Fibroblast of lung (primary cell): ENCODE data around the gene YPEL4. TPM values are rescaled to one million over a fixed set of nuclear protein-coding genes. Genes with fewer than 3 reads are reported as not detected.

Source experiments
- DNase-seq, 2 donors: peaks; one replicate each; pipeline versions ENCODE4 v3.0.0 to v3.0.0-alpha.2; 2010; ENCODE audit warnings: low read depth in 2 of 2
- H2AFZ ChIP-seq: 2 replicates; pipeline ENCODE4 v1.5.1; 2012; ENCODE audit warnings: low read length, control low read depth, inconsistent platforms
- H3K27ac ChIP-seq: 2 replicates; pipeline ENCODE4 v1.5.1; 2011; ENCODE audit warnings: low read length, control low read depth; ENCODE audit not compliant: insufficient read depth
- H3K27me3 ChIP-seq: 2 replicates; pipeline ENCODE4 v1.5.1; 2011; ENCODE audit warnings: mild to moderate bottlenecking, low read length; ENCODE audit not compliant: control insufficient read depth, insufficient read depth
- H3K36me3 ChIP-seq: 2 replicates; pipeline ENCODE4 v1.5.1; 2011; ENCODE audit warnings: low read length; ENCODE audit not compliant: control insufficient read depth, insufficient read depth
- H3K4me1 ChIP-seq: 2 replicates; pipeline ENCODE4 v1.5.1; 2011; ENCODE audit warnings: low read length; ENCODE audit not compliant: control insufficient read depth, insufficient read depth; ENCODE audit errors: extremely low read depth
- H3K4me2 ChIP-seq: 2 replicates; pipeline ENCODE4 v1.5.1; 2011; ENCODE audit warnings: low read length, control low read depth; ENCODE audit not compliant: insufficient read depth; ENCODE audit errors: extremely low read depth
- H3K4me3 ChIP-seq, 4 experiments: fragments of 200-600 bp in 1 of 4; sonication (generic) in 1 of 4; replicated peaks in 1 of 4; 2 replicates each; pipeline ENCODE4 v1.5.1; 2011 to 2016; ENCODE audit warnings: low read length in 4 of 4, low read depth in 3 of 4, mild to moderate bottlenecking in 3 of 4, control low read depth in 2 of 4, inconsistent platforms in 1 of 4, mixed read lengths in 1 of 4; ENCODE audit not compliant: insufficient read depth in 1 of 4; ENCODE audit errors: control extremely low read depth in 1 of 4
- H3K79me2 ChIP-seq: 2 replicates; pipeline ENCODE4 v1.5.1; 2012; ENCODE audit warnings: mild to moderate bottlenecking, low read length, inconsistent platforms; ENCODE audit not compliant: control insufficient read depth, insufficient read depth
- H3K9ac ChIP-seq: 2 replicates; pipeline ENCODE4 v1.5.1; 2011; ENCODE audit warnings: mild to moderate bottlenecking, low read length, control low read depth; ENCODE audit not compliant: insufficient read depth
- H3K9me3 ChIP-seq: 2 replicates; pipeline ENCODE4 v1.5.1; 2012; ENCODE audit warnings: low read depth, low read length; ENCODE audit not compliant: control insufficient read depth, insufficient read depth
- H4K20me1 ChIP-seq: 2 replicates; pipeline ENCODE4 v1.5.1; 2011; ENCODE audit warnings: low read length; ENCODE audit not compliant: control insufficient read depth, insufficient read depth; ENCODE audit errors: extremely low read depth
- EZH2 ChIP-seq: IDR thresholded peaks from 2 replicates; pipeline ENCODE4 v1.5.1; 2012; ENCODE audit warnings: low read length, control low read depth, mild to moderate bottlenecking; ENCODE audit errors: missing control alignments
- polyA plus RNA-seq, 2 donors: library from polyadenylated mRNA; depleted of rRNA in 1 of 2; stranded (reverse) in 1 of 2; unstranded in 1 of 2; fragments of >200 nt; gene quantifications; 2 replicates each; pipeline ENCODE4 v1.2.1, GENCODE V29; 2011 to 2012; ENCODE audit warnings: missing spikeins in 1 of 2
- total RNA-seq: library from RNA; depleted of rRNA; stranded (reverse); fragments of >200 nt; gene quantifications from 2 replicates; pipeline ENCODE4 v1.2.1, GENCODE V29; 2014
- TF ChIP-seq, protein P1 (sequence below), 2 donors: IDR thresholded peaks in 1 of 2; conservative IDR thresholded peaks in 1 of 2; 1 replicate in 1 of 2; 2 replicates in 1 of 2; pipeline ENCODE4 v1.5.1; 2011 to 2012; ENCODE audit warnings: low read length in 2 of 2, control low read depth in 1 of 2, inconsistent platforms in 1 of 2, low read depth in 1 of 2, mild to moderate bottlenecking in 1 of 2

Gene YPEL4
- total and polyA plus RNA-seq, 2 donors (not counting 1 experiment from before 2014, with no cell fraction given): 0.59 to 2.3 TPM

DNA sequence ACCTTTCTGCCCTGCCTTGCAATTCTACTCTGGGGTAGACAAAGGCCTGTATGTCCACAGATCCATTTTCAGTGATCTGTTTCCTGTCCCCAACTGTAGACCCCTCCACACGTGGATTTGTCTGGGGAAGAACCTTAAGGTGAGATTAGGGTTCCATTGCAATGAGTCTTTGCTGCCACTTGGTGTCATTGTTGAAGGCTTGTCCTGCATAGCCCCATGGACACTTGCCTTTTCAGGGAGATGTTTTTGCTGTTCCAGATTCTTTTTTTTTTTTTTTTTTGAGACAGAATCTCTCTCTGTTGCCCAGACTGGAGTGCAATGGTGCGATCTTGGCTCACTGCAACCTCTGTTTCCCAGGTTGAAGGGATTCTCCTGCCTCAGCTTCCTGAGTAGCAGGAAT, 30.4 kb downstream of the YPEL4 start:
- Histone ChIP-seq H4K20me1 (no peaks in the 10 kb centered on the region), H3K27ac (no peak overlapping the region), H3K27me3 (peaks cover 4% of the 10 kb centered on the region), H3K9ac (no peak overlapping the region), H3K4me2 (no peak overlapping the region), H3K4me3 (no peak overlapping the region), H3K4me1 (no peaks in the 10 kb centered on the region), H3K9me3 (no peaks in the 10 kb centered on the region), H3K36me3 (no peaks in the 10 kb centered on the region), H2AFZ (no peak overlapping the region), H3K79me2 (no peaks in the 10 kb centered on the region)
- no peak for DNase-seq
- TF ChIP-seq, protein P1, sequence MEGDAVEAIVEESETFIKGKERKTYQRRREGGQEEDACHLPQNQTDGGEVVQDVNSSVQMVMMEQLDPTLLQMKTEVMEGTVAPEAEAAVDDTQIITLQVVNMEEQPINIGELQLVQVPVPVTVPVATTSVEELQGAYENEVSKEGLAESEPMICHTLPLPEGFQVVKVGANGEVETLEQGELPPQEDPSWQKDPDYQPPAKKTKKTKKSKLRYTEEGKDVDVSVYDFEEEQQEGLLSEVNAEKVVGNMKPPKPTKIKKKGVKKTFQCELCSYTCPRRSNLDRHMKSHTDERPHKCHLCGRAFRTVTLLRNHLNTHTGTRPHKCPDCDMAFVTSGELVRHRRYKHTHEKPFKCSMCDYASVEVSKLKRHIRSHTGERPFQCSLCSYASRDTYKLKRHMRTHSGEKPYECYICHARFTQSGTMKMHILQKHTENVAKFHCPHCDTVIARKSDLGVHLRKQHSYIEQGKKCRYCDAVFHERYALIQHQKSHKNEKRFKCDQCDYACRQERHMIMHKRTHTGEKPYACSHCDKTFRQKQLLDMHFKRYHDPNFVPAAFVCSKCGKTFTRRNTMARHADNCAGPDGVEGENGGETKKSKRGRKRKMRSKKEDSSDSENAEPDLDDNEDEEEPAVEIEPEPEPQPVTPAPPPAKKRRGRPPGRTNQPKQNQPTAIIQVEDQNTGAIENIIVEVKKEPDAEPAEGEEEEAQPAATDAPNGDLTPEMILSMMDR (conservative IDR thresholded peaks at IDR 0.05 in 1 of 2, IDR thresholded peaks at IDR 0.05 in 1 of 2; ENCODE audit: low read depth in 1 of 2, low read length in 2 of 2): peak in 1 of 2 donors; percentile 12
- TF ChIP-seq EZH2: no peak

DNA sequence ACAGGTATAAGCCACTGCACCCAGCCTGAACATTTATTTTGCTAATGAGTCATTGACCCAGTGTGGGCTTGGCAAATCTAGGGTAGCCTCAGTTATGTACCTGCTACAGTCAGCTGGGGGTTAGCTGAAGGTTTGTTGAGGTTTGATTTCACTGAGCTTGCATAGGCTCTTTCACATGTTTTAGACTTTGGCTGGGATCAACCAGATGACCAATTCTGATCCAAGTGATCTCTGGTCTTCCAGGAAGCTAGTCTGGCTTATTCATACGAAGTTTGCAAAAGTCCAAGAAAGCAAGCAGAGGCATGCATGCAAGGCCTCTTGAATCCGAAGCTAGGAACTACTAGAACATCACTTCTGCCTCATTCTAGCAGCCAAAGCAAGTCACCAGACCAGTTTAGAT, 31.3 kb downstream of the YPEL4 start:
- no peak for DNase-seq
- Histone ChIP-seq H3K9me3 (no peaks in the 10 kb centered on the region), H3K4me2 (no peak overlapping the region), H2AFZ (no peak overlapping the region), H3K36me3 (no peaks in the 10 kb centered on the region), H3K27ac (no peak overlapping the region), H3K79me2 (no peaks in the 10 kb centered on the region), H3K27me3 (peaks cover 4% of the 10 kb centered on the region), H3K9ac (no peak overlapping the region), H3K4me3 (no peak overlapping the region), H3K4me1 (no peaks in the 10 kb centered on the region), H4K20me1 (no peaks in the 10 kb centered on the region)
- TF ChIP-seq, protein P1 (conservative IDR thresholded peaks at IDR 0.05 in 1 of 2, IDR thresholded peaks at IDR 0.05 in 1 of 2; ENCODE audit: low read depth in 1 of 2, low read length in 2 of 2): no peak
- no peak for TF ChIP-seq EZH2

DNA sequence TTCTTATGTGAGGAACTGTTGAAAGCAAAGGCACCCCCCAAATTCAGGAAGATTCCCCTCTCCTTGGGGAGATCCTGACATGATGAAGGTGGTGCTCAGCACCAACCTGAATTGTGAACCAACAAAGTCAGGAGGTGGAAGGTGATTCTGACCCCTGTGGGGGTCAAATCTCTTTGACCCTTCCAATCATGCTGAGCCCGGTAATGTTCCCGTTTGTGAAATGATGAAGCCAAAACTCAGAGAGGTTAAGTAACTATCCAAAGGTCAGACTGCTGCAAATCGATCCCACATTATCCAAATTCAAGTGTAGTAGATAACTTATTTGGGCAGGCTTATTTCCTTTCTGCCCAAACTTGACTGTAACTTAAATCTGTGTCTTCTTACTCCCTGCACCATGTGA, 33.1 kb downstream of the YPEL4 start:
- no peak for DNase-seq
- Histone ChIP-seq H3K4me1 (no peaks in the 10 kb centered on the region), H3K4me3 (no peak overlapping the region), H3K36me3 (no peaks in the 10 kb centered on the region), H3K9me3 (no peaks in the 10 kb centered on the region), H4K20me1 (no peaks in the 10 kb centered on the region), H3K79me2 (no peaks in the 10 kb centered on the region), H3K27ac (no peak overlapping the region), H2AFZ (no peak overlapping the region), H3K9ac (no peak overlapping the region), H3K4me2 (no peak overlapping the region), H3K27me3 (peaks cover 4% of the 10 kb centered on the region)
- TF ChIP-seq EZH2: no peak
- TF ChIP-seq, protein P1 (conservative IDR thresholded peaks at IDR 0.05 in 1 of 2, IDR thresholded peaks at IDR 0.05 in 1 of 2; ENCODE audit: low read depth in 1 of 2, low read length in 2 of 2): no peak
